HG03039 (cell line): ENCODE data around the gene MSI1.

ENCODE experiments used
- ATAC-seq: cut with Tn5 transposase; IDR thresholded peaks from one replicate; pipeline ENCODE4 v1.9.1; 2021; ENCODE audit warnings: mild to moderate bottlenecking, moderate library complexity; ENCODE audit not compliant: unreplicated experiment

The MSI1 gene

DNA sequence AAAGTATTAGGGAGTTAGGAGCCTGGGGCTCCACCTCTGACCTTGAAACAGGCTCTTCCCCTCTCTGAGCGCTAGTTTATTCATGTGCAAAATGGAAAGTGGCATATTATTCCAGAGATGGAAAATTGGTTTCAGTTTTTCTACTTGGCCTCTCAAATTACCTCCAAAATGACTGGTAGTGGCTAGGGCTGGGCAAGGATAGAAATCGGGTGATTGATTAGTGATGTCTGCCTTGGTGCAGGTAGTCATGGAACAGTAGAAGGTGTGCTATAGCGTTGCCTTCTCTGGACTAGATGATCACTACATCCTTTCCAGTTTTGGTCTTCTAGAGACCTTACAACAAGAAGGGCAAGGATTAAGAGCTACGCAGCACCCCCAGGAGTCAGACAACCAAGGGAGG, 8.6 kb upstream of the MSI1 start:
- no peak for ATAC-seq

DNA sequence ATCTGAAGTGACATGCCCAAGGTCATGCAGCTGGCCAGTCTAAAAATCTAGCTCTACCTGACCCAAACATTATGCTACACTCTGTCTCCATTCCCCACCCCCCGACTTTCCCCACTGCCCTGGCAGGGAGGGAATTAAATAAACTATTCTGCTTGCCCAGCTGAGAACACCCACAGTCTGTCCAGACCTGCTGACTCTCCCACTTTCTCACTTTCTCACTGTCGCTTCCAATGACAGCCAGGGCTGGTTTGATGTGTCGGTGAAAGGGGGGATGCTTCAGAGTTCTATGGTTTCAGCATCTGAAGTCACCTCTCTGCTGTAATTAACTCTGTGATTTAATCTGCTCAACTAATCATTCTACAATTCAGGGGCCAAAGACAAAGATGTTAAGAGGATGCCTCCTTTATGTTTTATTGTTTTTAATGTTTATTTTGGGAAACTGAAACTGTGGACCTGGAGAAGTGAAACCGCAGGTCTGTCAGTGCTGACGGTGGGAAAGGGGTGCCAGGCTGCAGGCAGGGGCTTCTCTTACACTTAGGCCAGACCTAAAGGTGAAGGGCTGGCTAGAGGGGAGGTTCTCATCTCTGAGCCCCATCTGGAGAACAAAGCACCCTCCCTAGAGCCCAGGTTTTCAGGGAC, 8.1 kb upstream of the MSI1 start:
- no peak for ATAC-seq

DNA sequence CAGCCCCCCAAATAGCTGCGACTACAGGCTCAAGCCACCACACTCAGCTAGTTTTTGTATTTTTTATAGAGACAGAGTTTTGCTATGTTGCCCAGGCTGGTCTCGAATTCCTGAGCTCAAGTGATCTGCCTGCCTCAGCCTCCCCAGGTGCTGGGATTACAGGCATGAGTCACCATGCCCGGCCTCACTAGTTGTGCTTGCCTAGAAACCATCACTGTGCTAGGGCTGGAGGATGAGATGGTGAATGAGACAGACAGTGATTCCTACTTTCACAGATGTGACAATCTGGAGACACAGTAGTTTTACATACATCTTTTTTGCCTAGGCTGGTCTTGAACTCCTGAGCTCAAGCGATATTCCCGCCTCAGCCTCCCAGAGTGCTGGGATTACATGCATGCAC, 7.5 kb upstream of the MSI1 start:
- no peak for ATAC-seq

DNA sequence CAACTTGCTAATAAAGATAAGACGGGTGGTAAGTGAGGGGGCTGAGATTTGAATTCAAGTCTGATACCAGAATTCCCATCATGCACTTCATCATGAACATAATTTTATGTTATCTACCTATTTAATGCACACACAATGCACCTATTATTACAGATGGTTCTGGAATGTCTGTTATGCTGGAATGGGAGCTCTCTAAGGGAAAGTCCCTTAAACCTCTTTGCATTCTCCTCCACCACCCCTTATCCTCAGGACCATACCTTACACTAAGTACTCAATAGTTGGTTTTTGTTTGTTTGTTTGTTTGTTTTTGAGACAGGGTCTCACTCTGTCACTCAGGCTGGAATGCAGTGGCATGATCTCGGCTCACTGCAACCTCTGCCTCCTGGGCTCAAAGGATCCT, 7.0 kb upstream of the MSI1 start:
- ATAC-seq: no peak

DNA sequence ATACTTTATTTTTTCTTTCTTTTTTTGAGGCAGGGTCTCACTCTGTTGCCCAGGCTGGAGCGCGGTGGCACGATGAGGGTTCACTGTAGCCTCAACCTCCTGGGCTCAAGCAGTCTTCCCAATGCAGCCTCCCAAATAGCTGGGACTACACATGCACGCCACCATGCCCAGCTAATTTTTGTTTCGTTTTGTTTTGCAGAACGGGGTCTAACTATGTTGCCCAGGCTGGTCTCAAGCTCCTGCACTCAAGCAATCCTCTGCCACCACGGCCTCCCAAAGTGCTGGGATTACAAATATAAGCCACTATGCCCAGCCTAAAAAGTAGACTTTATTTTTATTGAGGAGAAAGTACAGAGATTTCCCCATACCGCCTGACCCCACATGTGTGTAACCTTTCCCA, 4.7 kb upstream of the MSI1 start:
- ATAC-seq: no peak

DNA sequence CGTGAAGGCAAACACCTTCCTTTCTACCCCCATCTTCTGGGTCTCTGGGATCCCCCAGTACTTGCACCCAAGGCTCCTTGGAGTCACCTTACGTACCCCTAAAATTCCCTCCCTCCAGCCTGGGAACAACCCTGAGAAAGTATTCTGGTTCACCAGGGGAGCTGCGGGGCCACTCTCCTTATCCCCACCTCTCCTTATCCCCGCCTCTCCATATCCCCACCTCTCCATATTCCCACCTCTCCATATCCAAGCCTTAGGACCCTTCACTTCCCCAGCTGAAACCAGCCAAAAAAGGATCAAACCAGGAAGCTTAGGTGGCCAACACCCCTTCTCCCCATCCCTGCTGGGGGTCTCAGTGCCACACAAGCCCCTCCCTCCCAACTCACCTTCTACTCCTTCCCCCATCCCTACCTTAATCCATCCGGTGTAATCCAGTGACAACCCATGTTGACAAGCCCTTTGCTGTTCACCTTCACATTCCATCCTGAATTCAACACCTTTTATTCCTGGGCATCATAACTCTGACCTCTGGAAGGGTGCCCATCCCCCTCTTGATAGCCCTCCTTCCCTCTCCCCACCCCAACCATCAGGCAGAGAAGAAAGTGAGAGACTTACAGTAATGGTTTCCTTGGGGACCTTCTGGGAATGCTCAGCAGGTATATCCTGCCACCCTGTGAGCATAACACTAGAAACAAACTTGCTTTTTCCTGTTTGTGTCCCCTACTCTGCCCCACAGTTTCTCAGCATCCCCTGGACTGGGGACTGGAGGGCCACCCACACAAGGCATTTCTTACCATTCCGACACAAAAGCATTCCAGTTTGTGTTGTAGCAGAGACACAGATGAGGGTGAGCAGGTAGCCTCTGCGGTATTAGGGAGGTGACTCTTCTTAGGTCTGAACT, 1.6 kb upstream of the MSI1 start:
- ATAC-seq: no peak

DNA sequence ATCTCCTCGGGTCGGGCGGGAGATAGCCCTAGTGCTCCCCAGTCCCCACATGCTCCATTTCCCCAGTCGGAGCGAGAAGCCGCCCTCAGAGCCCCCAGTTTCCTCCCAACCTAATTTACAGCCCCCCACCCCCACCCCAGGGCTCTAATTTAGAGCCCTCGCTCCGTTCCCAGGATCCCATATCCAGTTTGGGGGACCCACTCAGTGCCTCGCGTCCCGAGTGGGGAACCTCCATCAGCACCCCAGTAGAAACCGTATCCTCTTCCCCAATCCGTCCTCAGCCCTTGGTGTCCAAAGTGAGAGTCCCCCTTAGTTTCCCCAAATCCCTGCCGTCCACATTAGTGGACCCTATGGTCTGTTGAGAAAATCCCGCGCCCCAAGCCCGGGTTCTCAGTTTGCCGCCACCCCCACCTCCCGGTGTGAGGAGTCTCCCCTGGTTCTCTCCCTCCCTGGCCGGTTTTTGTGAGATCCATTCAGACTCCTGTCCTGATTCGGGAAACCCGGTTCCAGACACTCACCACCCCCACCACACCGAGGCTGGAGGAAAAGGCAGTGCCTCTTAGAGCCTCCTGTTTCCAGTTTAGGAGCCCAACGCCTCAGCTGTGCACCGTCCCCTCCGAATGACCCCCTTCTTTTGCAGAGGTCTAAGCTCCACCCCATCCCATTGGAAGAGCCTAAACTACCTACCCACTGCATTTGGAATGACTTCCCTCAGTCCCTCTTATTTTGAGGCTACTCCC, 809 bp upstream of the MSI1 start:
- no peak for ATAC-seq

DNA sequence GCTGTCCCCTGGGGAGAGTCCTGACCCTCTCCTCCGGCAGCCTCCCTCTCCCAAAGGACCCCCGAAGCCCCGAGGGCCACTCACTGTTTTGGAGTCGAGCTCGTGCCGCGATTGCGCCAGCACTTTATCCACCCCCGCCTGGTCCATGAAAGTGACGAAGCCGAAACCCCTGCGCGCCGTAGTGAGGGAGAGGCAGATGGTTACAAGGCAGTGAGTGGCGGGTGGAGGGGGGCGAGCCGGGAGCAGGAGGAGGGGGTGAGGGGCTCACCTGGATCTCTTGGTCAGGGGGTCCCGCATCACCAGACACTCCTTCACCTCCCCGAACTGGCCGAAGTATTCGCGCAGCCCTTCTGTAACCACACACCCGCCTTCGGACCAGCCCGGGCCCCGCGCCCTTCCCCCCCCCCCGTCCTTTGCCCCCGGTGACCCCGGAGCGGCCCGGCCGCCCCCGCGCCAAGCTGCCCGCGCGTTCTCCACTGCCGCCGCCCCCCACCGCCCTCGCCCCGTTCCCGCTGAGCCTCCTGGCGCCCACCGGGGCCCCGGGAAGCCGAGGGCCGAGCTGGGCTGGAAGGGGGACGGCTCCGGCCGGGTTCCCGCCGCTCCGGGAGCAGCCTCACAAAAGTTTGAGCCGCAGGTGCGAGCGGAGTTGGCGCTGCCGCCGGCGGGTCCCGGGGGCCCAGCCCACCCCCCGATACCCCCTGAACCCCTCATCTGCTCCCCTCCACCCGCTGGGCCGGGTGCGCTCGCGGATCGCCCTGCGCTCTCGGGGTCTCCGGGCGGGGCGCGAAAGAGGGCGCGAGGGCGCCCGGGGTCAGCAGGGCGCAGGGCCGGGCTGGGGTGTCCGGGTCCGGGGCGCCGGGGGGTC, 808 bp downstream of the MSI1 start:
- no peak for ATAC-seq

DNA sequence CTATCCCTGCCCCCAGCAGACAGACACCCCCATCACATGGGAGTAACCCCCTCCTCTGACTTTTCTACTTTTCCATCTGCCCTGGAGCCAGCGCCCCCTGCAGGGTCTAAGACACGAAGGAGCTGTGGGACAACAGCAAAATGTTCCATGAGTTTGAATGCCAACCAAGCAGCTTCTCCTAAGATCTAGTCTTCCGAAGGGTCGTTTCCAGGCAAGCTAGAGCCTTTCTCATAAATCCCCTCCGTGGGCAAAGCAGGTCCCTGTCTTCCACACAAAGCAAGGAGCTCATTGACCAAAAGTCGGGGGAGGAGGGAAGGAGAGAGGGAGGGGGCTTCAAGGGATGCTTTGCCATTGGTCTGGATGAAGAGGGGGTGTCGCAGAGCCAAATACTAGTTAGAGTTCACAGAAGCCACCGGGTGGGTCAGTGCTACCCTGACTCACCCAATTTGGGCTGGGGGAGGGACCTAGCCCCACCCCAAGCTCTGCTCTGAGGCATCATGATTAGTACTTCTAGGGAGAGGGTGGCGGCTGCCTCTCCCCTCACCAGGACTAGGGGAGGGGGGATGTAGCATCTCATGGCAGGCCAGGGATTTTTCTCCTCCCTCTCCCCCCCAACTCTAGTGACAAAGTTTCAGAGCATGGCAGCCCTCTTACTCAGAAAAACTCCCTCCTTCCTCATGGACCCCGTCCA, 1.6 kb downstream of the MSI1 start:
- ATAC-seq: no peak

DNA sequence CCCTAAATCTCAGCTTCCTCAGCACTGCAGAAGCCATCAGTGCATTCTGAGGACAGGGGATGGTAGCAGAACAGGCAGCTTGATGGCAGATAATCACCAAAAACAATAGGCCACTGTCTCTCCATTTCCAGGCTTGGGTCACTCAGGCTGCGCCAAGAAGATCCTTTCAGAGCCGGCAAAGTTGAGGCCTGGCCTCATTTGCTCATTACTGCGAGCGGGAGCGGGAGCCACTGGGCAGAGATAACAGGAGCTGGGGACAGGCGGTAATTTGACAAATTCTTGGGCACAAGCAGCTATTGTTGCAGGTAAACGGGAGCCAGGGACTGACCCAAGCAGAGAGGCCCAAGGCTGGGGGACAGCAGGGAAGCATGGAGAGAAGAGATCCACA, 2.1 kb downstream of the MSI1 start:
- no peak for ATAC-seq

DNA sequence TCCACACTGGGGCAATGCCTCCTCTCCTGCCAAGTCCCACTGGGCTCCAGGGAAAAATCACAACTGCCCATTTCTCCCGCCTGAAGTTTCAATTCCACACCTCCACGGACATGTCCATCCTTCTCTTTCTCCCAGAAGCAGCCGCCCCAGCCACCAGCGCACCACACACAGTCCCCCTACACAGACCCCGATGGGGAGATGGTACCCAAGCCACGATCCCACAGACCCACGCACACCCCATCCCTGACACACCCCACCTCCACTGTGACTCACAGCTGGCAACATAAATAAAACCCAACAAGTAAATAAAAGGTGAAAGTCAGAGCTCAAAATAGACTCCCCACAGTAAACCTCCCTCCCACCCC, 2.6 kb downstream of the MSI1 start:
- ATAC-seq: no peak

DNA sequence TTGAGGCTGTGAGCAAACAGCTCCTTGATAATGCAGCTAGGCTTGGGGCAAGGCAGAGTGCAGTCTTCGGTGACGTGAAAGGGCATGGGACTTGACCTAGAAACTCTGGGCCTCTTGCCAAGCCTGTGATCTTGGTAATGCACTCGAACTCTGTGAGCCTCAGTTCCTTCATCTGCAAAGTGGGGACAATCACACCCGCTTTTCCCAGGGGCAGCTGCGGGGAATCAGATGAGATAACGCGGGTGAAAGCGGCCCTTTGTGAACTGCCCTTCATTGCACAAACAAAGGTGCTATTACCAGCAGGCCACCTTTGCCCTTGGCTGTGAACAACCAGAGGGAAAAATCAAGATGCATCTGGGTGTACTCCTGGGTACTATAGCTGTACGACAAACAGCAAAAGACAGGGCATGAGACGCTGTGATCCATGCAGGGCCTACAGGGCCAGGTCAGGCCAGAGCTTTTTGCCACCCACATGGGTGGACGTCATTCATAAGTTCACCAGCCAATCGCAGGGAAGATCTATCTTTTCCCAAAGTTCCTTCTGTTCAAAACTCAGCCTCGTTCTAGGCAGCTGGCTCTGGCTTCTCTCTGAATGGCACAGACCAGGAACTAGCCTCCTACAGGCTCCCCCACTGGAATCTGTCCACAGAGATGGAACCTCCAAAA, 3.2 kb downstream of the MSI1 start:
- ATAC-seq: no peak

DNA sequence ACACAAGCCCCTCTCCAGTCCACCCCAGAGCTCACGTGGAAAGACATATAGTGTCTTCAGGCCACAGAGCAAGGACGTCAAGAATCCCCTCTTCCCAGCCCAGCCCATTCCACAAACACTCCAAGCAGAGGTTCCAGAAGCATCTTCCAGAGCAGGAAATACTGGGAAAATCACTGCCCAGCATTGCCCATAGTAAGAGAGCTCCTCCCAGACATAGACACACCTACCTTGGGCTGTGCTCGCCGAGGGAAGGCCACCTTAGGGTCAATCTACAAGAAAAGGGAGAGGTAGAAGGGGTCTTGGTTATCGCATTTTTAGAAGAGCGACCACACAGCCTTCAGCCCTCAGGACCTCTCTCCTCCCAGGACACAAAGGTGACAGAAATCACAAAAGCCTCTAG, 4.5 kb downstream of the MSI1 start:
- ATAC-seq: no peak

DNA sequence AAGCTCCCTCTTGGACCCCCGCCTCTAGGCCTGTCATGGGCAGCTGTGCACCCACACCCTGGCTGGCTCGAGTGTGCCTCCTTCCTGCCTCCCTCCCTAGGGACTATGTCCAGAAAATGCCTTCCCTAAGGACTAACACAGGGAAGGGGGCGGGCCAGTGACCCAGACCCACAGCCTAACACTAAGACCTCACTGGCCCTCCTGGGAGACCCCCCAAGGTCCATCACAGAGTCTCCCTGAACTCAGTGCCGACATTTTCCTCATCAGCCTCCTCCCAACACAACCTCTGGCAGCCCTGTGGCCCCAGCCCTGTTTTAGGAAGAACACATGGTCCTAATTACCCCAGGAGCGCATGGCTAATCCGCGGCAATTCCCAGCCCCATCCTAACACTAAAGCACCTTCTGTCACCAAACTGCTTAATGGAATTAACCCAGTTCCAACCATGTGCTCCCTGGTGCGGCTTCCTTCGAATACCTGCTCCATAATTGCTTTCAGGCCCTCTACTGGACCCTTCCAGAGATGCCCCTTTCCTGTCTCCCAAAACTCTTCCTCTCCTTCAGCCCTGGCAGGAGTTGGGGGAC, 5.6 kb downstream of the MSI1 start:
- no peak for ATAC-seq

DNA sequence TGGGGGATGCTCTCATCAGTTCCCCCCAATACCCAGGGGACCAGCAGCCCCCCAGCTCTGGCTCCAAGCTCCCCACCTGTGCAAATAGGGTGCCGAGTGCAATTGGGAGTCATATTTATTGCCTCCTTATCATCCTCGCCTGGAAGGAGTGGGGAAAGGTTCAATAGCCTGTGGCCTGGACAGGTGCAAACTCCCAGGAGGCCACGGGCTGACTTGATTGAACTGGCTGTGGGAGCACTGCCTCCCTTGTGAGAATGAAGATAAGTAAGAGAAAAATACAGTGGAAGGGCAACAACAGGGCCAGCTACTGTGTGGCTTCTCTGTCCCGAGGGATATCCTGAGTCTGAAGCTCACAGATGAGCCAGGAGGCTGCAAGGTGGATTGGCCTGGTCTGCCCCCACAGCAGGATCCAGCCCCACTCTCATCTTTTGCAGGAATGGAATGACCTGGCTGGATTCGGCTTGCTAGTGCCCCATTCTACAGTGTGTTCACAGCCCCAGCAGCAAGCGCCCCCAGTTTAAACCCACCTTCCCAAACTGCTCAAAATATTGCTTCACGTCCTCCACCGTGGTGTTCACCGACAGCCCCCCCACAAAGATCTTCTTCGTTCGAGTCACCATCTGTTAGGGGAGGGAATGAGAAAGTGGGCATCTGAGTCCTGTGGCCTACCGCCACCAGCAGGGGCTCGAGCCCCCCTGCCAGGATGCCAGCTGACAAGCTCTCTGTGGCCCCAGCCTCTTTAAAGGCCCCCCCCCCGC, 6.3 kb downstream of the MSI1 start:
- ATAC-seq: no peak

DNA sequence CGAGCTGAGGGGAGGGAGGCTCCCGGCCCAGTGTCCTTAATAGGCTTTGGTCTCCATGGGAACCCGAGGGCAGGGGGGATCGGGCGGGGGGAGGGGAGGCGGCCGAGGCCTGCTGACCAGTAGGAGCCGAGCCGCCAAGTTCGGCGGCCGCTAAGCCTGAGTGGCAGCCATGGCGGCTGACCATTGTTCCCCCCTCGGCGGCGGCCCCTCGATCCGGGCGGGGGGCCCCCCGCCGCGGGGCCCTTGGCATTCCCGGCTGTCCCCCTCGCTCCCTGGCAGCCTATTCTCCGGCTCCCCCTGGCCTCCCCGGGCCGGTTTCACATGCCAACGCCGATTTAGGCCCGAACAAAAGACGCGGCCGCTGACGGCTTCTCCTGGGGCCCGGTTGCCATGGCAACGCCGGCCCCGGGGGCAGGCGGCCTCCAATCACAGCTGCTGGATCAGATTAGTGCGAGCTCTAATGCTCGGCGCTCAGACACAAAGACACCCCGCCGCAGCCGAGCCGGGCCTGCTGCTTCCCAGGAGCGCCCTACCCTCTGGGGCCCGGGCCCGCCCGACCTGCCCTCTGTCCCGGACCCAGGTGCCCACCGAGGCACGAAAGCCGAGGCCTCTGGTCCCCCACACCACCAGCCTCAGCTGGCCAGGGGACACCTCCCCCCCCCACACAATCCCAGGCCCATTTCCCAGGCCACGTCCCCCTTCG, 7.3 kb downstream of the MSI1 start:
- ATAC-seq: no peak

DNA sequence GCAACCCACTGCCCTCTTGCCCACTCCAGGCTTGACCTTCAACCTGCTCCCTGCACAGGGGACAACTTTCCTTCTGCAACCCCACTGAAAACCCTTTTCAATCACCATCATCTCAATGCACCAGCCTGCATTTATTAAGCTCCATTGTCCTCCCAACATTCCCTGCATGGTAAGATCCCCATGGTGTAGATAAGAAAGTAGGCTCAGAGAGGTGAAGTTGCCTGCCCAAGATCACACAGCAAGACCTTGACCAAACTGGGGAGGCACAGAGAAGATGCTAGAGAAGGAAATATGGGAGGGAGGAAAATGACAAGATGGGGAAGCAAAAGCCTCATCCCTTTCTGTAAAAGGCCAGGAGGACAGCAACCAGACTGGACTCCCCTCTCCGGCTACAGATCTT, 9.8 kb downstream of the MSI1 start:
- no peak for ATAC-seq

DNA sequence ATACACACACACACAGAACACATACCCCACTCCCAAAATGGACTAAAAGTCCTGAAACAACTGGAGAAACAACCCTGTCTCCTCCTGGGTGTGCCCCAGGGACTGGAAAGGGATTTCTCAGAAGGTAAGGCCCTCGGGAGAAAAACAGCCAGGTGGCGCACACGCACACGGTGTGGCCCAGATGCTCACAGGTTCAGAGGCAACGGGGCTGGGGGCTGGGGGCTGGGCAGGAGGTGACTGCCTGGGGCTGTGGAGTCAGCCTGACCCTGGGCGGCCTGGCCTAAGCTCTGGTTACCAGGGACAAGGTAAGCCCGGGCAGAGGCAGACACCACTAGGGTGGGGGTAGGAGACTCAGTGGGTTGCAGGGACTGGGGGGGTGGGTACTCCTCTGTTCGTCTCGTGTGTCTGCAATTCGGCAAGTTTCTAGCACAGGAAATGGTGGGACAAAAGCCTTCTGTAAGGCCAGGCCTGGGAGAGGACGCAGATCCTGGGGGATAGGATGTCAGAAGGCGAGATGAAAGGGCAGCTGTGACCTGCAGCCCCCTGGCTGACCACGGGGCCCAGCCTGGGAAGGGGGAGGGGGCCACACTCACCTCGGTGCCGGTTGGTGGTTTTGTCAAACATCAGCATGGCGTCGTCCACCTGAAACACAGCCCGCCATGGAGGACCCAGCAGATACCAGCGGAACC, 10.4 kb downstream of the MSI1 start:
- no peak for ATAC-seq
